Stimulated activated CD4-positive, alpha-beta T cell treated with anti-CD3 and anti-CD28 coated beads, Interleukin-12 subunit alpha, Interleukin-12 subunit beta, amount 100 ng/mL, for 4 hours (primary cell): ENCODE data around the gene ACAA2.
"Not testable (repeated sequence)": the region's sequence is repeated elsewhere in the genome, so short reads cannot be mapped to it uniquely, and the experiment has no call there.

Source experiments
- DNase-seq: peaks from one replicate; pipeline ENCODE4 v3.0.0-alpha.2; 2020

ACAA2 gene

GRCh38 chr18:49844903-49845302, 31.6 kb upstream of the ACAA2 start:
- no peak for DNase-seq

DNA sequence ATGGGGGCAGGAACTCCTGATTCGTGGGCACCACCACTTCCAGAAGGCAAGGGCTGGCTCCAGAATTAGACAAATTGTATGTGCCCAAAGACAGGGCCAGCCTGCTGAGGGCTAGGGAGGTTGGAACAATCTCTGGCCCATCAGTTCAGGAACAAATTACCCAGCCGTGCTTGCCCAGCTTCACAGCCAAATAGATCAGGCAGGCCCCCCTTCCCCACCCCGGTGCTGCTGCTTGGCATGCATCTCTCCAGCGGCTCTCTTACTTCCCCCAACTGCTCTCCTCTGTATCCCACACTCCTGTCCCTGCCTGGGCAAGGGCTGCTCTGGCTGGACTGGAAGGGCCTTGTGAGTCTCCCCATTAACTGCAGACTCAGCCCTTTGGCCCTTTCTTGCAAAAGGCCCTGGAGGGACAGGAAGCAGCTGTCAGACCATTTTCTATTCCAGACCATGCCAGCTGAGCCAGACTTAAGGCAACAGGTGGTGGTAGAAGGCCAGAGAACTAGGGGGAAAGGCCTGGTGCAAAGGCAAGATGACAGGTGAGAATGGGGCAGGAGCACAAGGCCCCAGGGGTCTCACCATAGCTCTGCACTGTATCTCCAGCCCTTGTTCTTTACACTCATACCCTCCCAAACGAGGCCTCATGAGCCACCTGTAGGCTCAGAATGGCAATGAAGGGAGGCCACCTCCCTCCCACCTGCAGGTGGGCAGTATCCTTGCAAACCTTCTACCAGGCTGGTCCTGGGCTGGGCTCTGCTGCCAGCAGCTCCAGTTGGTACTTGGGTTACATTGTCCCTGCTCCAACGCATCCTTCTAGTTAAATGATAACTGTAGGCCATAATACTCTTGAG, 30.7 kb upstream of the ACAA2 start:
- no peak for DNase-seq

DNA sequence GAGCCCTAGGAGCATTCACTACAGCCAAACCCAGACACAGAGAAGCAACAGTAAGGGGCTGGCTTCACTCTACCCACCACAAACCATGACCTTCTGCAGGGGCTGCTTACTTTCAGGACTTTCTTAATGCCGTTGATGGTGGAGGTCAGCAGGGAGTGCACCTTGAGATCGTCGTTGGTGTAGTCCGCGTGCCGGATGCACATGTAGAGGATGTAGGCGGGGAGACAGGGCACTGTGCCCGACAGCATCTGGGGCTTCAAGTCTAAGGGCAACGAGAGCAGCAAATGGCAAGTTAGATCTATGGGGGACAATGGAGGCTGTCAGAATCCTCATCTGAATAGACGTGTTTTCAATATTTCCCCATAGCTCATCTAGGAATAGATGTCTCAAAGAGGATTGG, 29.8 kb upstream of the ACAA2 start:
- no peak for DNase-seq

- no peak for DNase-seq
These were observed 29.3 kb upstream of the ACAA2 start for GRCh38 chr18:49842656-49843055.

GRCh38 chr18:49841236-49842217, 28.2 kb upstream of the ACAA2 start:
- DNase-seq, result no peak

GRCh38 chr18:49839012-49839411, 25.7 kb upstream of the ACAA2 start:
- DNase-seq, result no peak

DNA sequence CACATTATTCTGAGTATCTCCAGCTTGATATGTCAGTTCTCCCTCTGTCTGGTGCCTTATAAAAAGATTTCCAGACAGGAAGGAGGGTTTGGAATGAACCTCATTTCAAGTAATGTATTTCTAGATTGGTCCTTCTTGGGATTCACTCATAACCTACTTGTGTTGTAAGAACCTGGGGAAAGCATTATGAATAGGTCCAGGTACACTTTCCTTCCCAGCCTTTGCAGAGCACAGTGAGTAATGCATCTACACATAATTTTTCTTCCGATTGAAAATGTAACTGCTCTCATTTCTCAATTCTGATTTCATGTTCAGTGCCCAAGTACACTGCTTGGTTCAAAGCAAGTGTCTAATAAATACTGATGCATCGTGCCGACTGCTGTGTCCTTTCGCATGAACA, 25.0 kb upstream of the ACAA2 start:
- DNase-seq, result no peak

GRCh38 chr18:49837889-49838288, 24.6 kb upstream of the ACAA2 start:
- no peak for DNase-seq

DNA sequence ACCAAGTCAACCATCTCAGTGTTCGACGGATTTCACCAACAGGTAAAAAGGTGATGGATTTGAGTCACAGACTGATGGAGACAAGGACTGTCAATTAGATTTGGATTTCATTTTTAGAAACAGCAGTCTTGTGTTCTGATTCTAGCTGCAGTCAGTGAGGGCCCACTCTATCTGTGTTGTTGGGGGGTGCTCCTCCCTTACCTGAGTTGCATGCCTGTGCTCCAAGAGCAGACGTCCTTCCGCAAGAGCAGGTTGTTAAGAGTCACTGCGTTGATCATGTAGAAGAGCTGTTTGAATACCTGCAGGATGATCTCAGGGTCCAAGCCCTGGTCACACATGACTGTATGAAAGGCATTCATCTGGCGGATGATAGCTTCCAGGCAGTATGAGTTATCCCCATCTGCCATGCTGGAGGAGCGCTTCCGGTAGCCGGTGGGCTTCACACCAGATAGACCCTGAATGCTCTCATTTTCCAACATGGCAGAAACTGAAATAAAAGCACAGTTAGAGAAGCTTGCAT, 24.0 kb upstream of the ACAA2 start:
- DNase-seq, result not testable (repeated sequence)

GRCh38 chr18:49835405-49835804, 22.1 kb upstream of the ACAA2 start:
- DNase-seq, result no peak

- no peak for DNase-seq
These were observed 20.9 kb upstream of the ACAA2 start for GRCh38 chr18:49834258-49834657.

DNA sequence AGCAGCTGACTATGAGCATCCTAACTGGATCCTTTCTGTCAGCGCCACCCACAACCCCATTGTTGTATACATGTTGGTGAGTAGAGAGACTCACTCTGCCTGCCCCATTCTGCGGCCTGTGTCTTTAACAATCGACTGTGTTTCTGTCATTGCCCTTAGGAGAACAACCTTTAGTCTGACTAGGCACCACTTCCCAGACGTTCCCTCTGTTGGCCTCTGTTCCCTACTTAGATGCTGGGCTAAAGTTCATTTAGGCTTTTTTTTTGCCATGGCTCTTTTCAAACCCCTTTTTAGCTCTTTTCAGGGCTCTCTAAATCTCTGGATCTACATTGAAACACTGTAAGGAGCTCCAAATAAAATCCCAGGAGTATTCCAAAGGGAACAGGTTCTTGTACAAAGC, 20.5 kb upstream of the ACAA2 start:
- DNase-seq, result no peak

DNA sequence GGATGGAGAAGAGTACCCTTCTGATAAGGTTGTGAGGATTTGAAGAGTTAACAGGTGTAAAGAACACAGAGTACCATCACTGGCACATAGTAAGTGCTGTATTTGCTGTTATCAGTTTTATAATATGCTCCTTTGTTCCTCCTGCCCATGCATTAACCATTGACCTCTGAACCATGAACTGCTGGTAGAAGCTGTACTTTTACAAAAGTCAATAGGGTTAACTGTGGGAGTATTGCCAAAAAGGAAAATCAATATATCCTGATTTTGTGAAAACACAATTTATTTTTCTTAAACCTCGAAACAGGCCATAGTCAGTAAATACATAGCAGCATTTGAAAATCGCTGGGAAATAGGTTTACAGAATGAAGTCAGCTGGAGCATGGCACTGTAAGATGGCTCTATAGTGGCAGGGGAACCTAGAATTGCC, 18.9 kb upstream of the ACAA2 start:
- no peak for DNase-seq

DNA sequence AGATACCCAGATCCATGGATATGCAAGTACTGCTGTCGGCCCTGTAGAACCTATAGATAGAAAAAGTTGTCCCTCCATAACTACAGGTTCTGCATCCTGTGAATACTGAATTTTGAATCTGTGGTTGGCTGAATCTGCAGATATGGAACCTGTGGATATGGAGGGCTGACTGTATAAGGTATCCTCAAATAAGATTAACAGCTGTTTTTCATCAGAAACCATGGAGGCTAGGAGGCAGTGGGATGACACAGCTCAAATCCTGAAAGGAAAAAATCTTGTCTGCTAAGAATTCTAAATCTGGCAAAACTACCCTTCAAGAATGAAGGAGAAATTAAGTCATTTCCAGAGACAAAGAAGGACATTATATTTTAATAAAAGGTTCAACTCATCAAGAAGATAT, 14.7 kb upstream of the ACAA2 start:
- no peak for DNase-seq

DNA sequence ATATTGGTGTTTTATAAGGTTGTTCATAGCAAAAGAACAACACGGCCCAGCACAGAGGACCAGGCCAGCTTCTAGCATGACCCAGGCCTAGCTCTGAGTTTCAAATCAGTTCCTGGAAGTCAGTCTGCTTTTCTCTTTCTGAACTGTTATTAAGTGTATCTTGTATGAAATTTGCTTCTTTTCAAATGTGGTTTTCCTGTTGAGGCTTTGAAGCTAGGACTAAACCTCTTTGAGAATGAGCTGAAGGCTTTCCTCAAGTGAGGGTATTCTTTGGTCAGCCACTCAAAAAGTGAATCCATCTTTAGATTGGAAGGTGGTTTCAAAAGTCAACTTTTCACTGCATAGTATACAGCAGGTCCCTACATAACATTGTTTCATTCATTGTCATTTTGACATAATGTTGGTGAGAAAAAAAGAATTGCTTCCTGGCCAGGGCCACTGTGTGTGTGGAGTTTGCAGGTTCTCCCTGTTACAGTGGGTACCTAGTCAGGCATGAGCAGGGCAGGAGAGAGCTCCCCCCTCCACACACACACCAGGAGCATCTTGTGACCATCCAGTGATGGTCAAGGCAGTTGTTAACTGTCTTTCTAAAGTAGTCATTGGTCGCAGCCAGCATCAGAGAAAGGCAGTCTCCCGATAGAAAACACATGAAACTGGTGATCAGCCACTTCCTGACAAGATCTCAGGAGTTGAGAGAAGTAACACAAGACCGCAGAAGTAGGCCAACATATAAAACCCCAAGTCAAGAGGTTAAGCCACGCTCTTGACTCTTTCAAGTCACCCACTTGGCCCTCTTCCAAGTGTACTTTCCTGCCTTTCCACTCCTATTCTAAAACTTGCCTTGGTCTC, 6.7 kb upstream of the ACAA2 start:
- DNase-seq, result no peak

- DNase-seq, result no peak
These were observed 5.8 kb upstream of the ACAA2 start for GRCh38 chr18:49819071-49819662.

DNA sequence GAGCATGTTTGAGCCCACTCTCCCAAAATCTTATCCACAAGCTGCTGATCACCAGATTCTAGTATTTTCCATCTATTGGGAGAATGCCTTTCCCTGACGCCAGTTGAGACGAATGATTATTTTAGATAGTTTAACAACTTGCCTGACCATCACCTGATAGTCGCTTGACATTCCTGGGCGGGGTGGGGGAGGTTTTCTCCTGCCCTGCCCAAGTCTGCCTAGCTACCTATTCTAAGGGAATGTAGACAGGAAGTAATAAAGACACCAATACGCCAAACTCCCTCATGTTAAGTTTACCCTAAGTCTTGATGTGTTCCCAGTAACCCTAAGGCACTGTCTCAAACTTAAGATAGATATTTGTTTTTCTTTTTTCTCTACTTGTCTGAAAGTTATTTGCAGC, 4.6 kb upstream of the ACAA2 start:
- no peak for DNase-seq

- no peak for DNase-seq
These were observed 2.6 kb upstream of the ACAA2 start for GRCh38 chr18:49815927-49816326.

DNA sequence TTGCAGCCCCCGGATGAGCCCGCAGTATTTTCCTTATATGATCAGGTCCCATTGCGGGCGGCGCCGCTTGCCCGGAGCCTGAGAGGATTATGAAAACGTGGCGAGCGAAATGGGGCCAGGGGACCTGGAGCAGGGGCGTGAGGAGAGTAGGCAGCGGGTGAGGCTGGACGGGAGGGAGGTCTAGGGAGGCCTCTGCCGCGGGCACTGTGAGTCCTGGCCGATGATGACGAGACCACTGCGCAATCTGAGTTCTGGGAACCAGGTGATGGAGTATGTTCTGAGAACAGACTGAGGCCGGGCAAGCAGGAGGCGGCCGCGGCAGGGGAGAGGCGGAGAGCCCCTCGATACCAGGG, 790 bp upstream of the ACAA2 start:
- DNase-seq, result peak; percentile 42

DNA sequence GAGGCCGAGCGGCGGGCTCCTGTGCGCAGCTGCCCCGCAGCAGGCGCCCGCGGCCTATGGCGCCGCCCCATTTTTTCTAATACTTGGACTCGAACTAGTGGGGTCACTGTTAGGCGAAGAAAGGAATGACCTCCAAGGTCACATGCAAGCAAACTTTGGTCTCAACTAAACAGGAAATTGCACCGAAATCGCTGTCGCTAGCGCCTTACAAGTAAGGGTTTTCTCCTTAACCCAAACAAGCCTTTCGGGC, 339 bp downstream of the ACAA2 start:
- DNase-seq, result no peak

DNA sequence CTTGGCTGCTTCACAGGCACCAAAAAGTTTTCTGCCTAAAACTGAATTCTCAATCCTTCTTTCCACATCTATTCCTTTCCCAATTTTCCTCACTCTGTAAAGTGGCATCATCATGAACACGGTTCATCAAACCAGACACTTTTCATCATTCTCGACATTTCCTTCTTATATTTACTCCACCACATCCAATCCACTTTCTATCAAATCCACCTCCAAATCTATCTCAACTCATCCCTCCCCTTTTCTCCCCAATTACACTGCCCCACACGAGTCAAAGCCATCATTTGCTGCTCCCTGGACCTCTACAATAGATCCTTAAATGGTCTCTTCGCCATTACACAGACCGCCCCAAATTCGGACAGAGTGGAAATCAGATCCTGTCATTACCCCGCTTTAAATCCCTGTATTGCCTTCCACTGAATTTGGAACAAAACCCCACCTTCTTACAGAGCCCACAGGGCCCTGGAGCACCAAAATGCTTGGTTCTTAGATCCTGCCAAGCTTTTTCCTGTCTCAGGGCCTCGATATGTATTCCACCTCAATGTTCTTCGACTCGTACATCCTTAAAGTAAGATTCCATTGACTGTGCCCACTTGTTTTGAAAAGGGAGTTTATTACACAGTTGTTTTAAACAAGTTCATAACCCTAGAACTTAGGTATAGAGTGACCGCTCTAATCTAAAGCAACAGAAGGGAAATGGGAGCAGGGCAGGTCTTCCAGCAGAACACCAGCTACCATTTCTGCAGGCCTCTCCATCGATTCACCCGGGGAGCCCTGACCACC, 856 bp downstream of the ACAA2 start:
- DNase-seq, result no peak
